Measurements from ENCODE around the gene GGTLC2.
"Not testable (repeated sequence)": the region's sequence is repeated elsewhere in the genome, so short reads cannot be mapped to it uniquely, and the experiment has no call there.

GGTLC2 gene

GRCh38 chr22:22644314-22644713, at the start of gene GGTLC2:
GGTLC2 (plus strand) TSS chr22:22644614; CDS start chr22:22646346, 1,732 bp downstream.
- DNase-seq (ENCODE audit: low read depth in 1 of 2, low spot score in 1 of 2), result not testable (repeated sequence)

GRCh38 chr22:22595001-22595835, 49.2 kb upstream of the GGTLC2 start:
- no peak for DNase-seq (ENCODE audit: low read depth in 1 of 2, low spot score in 1 of 2)

- DNase-seq (ENCODE audit: low read depth in 1 of 2, low spot score in 1 of 2), result no peak
Observed at GRCh38 chr22:22598144-22598543, 46.3 kb upstream of the GGTLC2 start.

- no peak for DNase-seq (ENCODE audit: low read depth in 1 of 2, low spot score in 1 of 2)
Observed at GRCh38 chr22:22599248-22599647, 45.2 kb upstream of the GGTLC2 start.

- no peak for DNase-seq (ENCODE audit: low read depth in 1 of 2, low spot score in 1 of 2)
Observed at GRCh38 chr22:22600531-22601261, 43.7 kb upstream of the GGTLC2 start.

- no peak for DNase-seq (ENCODE audit: low read depth in 1 of 2, low spot score in 1 of 2)
Observed at GRCh38 chr22:22603470-22603947, 40.9 kb upstream of the GGTLC2 start.

GRCh38 chr22:22604326-22605073, 39.9 kb upstream of the GGTLC2 start:
- DNase-seq (ENCODE audit: low read depth in 1 of 2, low spot score in 1 of 2), result no peak

GRCh38 chr22:22605074-22605404, 39.4 kb upstream of the GGTLC2 start:
- DNase-seq (ENCODE audit: low read depth in 1 of 2, low spot score in 1 of 2), result no peak

GRCh38 chr22:22608022-22608421, 36.4 kb upstream of the GGTLC2 start:
- not testable (repeated sequence) for DNase-seq (ENCODE audit: low read depth in 1 of 2, low spot score in 1 of 2)

- DNase-seq (ENCODE audit: low read depth in 1 of 2, low spot score in 1 of 2), result no peak
Observed at GRCh38 chr22:22609291-22609690, 35.1 kb upstream of the GGTLC2 start.

- no peak for DNase-seq (ENCODE audit: low read depth in 1 of 2, low spot score in 1 of 2)
Observed at GRCh38 chr22:22612516-22612915, 31.9 kb upstream of the GGTLC2 start.

GRCh38 chr22:22614065-22614464, 30.3 kb upstream of the GGTLC2 start:
- DNase-seq (ENCODE audit: low read depth in 1 of 2, low spot score in 1 of 2), result no peak

- peak in 1 of 2 donors; percentile 15 for DNase-seq (ENCODE audit: low read depth in 1 of 2, low spot score in 1 of 2)
Observed at GRCh38 chr22:22616636-22617035, 27.8 kb upstream of the GGTLC2 start.

GRCh38 chr22:22618448-22618847, 26.0 kb upstream of the GGTLC2 start:
- no peak for DNase-seq (ENCODE audit: low read depth in 1 of 2, low spot score in 1 of 2)

- no peak for DNase-seq (ENCODE audit: low read depth in 1 of 2, low spot score in 1 of 2)
Observed at GRCh38 chr22:22618923-22619322, 25.5 kb upstream of the GGTLC2 start.

- DNase-seq (ENCODE audit: low read depth in 1 of 2, low spot score in 1 of 2), result no peak
Observed at GRCh38 chr22:22619765-22620414, 24.5 kb upstream of the GGTLC2 start.

GRCh38 chr22:22628546-22629495, 15.6 kb upstream of the GGTLC2 start:
- not testable (repeated sequence) for DNase-seq (ENCODE audit: low read depth in 1 of 2, low spot score in 1 of 2)

- DNase-seq (ENCODE audit: low read depth in 1 of 2, low spot score in 1 of 2), result not testable (repeated sequence)
Observed at GRCh38 chr22:22631223-22631652, 13.2 kb upstream of the GGTLC2 start.

GRCh38 chr22:22632226-22632625, 12.2 kb upstream of the GGTLC2 start:
- not testable (repeated sequence) for DNase-seq (ENCODE audit: low read depth in 1 of 2, low spot score in 1 of 2)

- not testable (repeated sequence) for DNase-seq (ENCODE audit: low read depth in 1 of 2, low spot score in 1 of 2)
Observed at GRCh38 chr22:22633533-22633932, 10.9 kb upstream of the GGTLC2 start.

All from activated CD4-positive, alpha-beta T cell treated with anti-CD3 and anti-CD28 coated beads, Interleukin-2, amount 50 U/mL, for 24 hours (primary cell).